ENCODE measurements around the gene DACT3. TPM values are rescaled to one million over a fixed set of nuclear protein-coding genes. Genes with fewer than 3 reads are reported as not detected.
A peak's percentile ranks its signal among the peaks of the same experiment; 100 is the strongest.

Gene DACT3
- total RNA-seq, 1 donor from 2014 or later = 13.8 TPM

DNA sequence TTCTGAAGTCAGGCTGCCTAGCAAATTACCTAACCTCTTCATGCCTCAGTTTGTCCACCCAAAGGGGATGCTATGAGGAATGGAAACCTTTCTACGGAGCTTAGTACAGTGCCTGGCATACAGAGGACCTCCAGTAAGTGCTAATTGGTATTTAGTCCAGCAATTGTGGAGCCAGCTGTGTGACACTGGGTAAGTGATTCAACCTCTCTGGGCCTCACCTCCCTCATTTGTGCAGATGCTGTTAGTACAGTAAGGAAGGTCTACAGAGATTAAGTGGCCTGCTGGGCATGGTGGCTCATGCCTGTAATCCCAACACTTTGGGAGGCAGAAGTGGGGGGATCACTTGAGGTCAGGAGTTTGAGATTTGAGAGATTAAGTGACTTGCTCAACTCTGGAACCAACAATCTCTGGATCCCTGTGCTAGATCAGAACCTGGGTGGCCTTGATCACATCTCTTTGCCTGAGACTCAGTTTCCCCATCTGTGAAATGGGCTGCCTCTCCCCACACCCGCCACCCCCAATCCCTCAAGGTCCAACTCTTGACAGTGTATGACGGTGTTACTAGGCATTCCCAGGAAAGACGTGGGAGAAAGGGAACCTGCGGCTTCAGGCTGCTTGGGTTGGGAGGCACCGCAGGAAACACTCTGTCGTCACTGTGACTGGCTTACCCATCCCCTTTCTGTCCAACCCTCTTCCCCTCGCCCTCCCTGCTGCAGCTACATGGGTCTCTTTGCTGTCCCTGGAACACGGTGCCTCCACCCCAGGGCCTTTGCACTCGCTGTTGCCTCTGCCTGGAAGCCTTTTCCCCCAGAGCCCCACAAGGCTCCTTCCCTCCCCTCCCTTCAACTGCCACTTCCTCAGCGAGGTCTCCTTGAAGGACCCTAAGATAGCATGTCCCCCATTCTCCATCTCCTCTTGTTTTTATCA, 37.7 kb upstream of the DACT3 start:
- H3K9me3 ChIP-seq = no peaks in the 10 kb centered on the region
- no peaks in the 10 kb centered on the region for H3K27me3 ChIP-seq
- peaks cover 12% of the 10 kb centered on the region for H3K4me1 ChIP-seq
- intact Hi-C loops (cut with DNase I) = no loop called here
- H3K4me3 ChIP-seq = no peak overlapping the region
- no peak overlapping the region for H3K27ac ChIP-seq
- H3K36me3 ChIP-seq = peaks cover 0 to 95% of the 10 kb centered on the region in 2 donors
- TF ChIP-seq POLR2A (IDR thresholded peaks at IDR 0.05) (no peak), POLR2AphosphoS5 (IDR thresholded peaks at IDR 0.05; ENCODE audit: insufficient read depth in 1 of 2, low read depth in 1 of 2) (no peak)
- TF ChIP-seq, protein P1, sequence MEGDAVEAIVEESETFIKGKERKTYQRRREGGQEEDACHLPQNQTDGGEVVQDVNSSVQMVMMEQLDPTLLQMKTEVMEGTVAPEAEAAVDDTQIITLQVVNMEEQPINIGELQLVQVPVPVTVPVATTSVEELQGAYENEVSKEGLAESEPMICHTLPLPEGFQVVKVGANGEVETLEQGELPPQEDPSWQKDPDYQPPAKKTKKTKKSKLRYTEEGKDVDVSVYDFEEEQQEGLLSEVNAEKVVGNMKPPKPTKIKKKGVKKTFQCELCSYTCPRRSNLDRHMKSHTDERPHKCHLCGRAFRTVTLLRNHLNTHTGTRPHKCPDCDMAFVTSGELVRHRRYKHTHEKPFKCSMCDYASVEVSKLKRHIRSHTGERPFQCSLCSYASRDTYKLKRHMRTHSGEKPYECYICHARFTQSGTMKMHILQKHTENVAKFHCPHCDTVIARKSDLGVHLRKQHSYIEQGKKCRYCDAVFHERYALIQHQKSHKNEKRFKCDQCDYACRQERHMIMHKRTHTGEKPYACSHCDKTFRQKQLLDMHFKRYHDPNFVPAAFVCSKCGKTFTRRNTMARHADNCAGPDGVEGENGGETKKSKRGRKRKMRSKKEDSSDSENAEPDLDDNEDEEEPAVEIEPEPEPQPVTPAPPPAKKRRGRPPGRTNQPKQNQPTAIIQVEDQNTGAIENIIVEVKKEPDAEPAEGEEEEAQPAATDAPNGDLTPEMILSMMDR (IDR thresholded peaks at IDR 0.05) = no peak
- no peak for DNase-seq (ENCODE audit: extremely low spot score in 2 of 2)

DNA sequence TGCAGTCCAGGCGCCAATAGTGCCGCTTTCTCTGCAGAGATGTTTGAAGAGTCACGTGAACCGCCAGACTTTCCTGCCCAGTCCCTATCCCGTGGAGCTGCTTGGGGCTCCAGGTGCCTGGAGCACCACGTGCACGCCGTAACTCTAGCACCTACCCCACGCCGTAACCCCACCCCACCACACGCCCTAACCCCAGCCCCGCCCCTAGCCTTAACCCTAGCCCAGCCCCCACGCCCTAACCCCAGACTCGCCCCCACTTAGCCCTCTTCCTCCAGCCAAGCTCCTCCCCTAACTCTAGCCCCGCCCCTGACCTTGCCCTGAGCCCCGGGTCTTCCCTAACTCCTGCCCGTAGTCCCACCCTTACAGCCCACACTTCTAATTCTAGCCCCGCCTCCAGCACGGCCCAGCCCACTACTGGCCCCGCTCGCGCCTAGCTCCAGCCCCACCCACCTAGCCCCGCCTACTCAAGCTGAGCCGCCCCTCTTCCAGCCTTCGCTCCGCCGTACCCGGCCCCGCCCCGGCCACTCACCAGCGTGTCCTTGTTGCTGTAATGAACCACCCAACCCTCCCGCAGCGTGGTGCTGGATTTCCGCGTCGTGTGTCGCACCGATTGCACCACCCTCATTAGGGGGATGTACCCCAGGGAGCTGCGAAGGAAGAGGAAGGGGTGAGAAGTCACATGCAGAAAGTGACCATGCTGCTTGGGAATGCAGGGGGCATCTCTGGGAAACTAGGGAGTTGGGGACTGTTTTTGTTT, 36.4 kb upstream of the DACT3 start:
- TF ChIP-seq POLR2A (IDR thresholded peaks at IDR 0.05) (no peak), POLR2AphosphoS5 (IDR thresholded peaks at IDR 0.05; ENCODE audit: insufficient read depth in 1 of 2, low read depth in 1 of 2) (peak in 1 of 2 donors; percentile 55)
- intact Hi-C loops (cut with DNase I) = no loop called here
- peak overlapping the region; percentile 11 to 26 for H3K4me3 ChIP-seq
- no peaks in the 10 kb centered on the region for H3K9me3 ChIP-seq
- no peak for DNase-seq (ENCODE audit: extremely low spot score in 2 of 2)
- peaks cover 0 to 95% of the 10 kb centered on the region in 2 donors for H3K36me3 ChIP-seq
- H3K4me1 ChIP-seq = peaks cover 12% of the 10 kb centered on the region
- H3K27ac ChIP-seq = peak overlapping the region; percentile 47
- no peaks in the 10 kb centered on the region for H3K27me3 ChIP-seq

DNA sequence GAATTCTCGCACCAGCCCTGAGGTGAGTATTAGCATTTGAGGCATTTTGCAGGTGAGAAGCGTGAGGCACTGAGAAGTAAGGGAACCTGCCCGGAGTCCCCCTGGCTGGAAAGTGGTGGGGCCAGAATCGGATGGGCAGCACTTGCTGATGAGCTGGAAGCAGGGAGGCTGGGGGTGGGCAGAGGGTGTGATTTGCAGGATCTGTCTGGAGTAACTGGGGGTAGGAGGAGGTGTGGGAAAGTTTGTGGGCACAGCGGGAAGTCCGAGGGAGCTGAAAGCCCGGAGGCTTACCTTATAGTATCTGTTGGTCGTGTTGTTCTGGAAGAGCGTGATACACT, 35.9 kb upstream of the DACT3 start:
- Histone ChIP-seq H3K4me3 (peak overlapping the region in 1 of 2 donors; percentile 26), H3K4me1 (peaks cover 12% of the 10 kb centered on the region), H3K27ac (peak overlapping the region; percentile 47), H3K36me3 (peaks cover 1 to 95% of the 10 kb centered on the region in 2 donors), H3K27me3 (no peaks in the 10 kb centered on the region), H3K9me3 (no peaks in the 10 kb centered on the region)
- intact Hi-C loops (cut with DNase I) = no loop called here
- no peak for DNase-seq (ENCODE audit: extremely low spot score in 2 of 2)
- TF ChIP-seq POLR2AphosphoS5 (IDR thresholded peaks at IDR 0.05; ENCODE audit: insufficient read depth in 1 of 2, low read depth in 1 of 2) (no peak), POLR2A (IDR thresholded peaks at IDR 0.05) (no peak)
- TF ChIP-seq, protein P1 (IDR thresholded peaks at IDR 0.05) = no peak

DNA sequence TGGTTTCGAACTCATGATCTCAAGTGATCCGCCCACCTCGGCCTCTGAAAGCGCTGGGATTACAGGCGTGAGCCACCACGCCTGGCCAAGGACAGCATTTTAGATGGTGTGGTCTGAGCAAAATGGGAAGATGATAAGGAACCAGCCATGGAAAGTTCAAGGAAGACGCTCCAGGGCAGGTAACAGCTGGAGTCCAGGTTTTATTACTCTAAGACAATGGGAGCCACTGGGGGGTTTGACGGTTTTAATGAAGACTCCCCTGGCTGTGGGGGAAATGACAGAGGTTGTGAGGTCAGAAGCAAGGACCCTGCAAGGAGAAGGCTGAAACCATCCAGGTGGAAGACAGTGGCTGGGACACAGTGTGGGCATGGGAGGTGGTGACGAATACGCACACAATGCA, 35.1 kb upstream of the DACT3 start:
- Histone ChIP-seq H3K27ac (no peak overlapping the region), H3K4me3 (no peak overlapping the region), H3K4me1 (peaks cover 12% of the 10 kb centered on the region), H3K36me3 (peaks cover 2 to 95% of the 10 kb centered on the region in 2 donors), H3K27me3 (no peaks in the 10 kb centered on the region), H3K9me3 (no peaks in the 10 kb centered on the region)
- TF ChIP-seq POLR2AphosphoS5 (IDR thresholded peaks at IDR 0.05; ENCODE audit: insufficient read depth in 1 of 2, low read depth in 1 of 2) (no peak), POLR2A (IDR thresholded peaks at IDR 0.05) (no peak)
- TF ChIP-seq, protein P1 (IDR thresholded peaks at IDR 0.05) = no peak
- intact Hi-C loops (cut with DNase I) = no loop called here
- DNase-seq (ENCODE audit: extremely low spot score in 2 of 2) = no peak

DNA sequence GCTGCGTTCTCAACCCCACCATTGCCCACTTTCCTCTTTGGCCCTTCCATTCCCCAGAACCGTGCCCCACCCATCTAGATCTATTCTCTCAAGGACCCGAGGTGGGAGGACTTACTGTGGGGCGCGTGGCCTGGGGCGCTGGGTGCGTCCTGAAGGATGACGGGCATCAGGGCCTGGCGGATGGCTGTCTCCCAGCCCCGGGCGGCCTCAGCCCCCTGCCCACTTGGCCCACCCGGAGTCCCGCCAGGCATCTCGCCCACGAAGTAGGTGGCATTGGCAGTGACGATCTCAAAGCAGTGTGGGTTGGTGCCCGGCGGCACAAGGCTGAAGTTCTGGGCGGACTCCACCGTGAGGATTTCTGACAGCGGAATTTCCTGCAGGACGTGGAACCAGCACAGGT, 32.8 kb upstream of the DACT3 start:
- DNase-seq (ENCODE audit: extremely low spot score in 2 of 2) = no peak
- intact Hi-C loops (cut with DNase I) = no loop called here
- TF ChIP-seq POLR2AphosphoS5 (IDR thresholded peaks at IDR 0.05; ENCODE audit: insufficient read depth in 1 of 2, low read depth in 1 of 2) (no peak), POLR2A (IDR thresholded peaks at IDR 0.05) (no peak)
- TF ChIP-seq, protein P1 (IDR thresholded peaks at IDR 0.05) = no peak
- no peaks in the 10 kb centered on the region for H3K9me3 ChIP-seq
- H3K4me3 ChIP-seq = no peak overlapping the region
- H3K36me3 ChIP-seq = peaks cover 10 to 92% of the 10 kb centered on the region in 2 donors
- no peaks in the 10 kb centered on the region for H3K27me3 ChIP-seq
- no peak overlapping the region for H3K27ac ChIP-seq
- H3K4me1 ChIP-seq = peaks cover 12% of the 10 kb centered on the region
